Transverse colon (tissue), 4 donors: Measurements from ENCODE around the gene TPRG1L. TPM values are rescaled to one million over a fixed set of nuclear protein-coding genes. Genes with fewer than 3 reads are reported as not detected.

ENCODE experiments used
- DNase-seq: peaks from one replicate; pipeline ENCODE4 v3.0.0-alpha.2; 2019
- H3K27ac ChIP-seq, 4 donors: fragments of 200-600 bp; sonication (generic); 2 replicates each; pipeline ENCODE4 v1.5.1; 2016 to 2018; ENCODE audit warnings: inconsistent platforms in 4 of 4
- H3K27me3 ChIP-seq: fragments of 200-600 bp; sonication (generic); 2 replicates; pipeline ENCODE4 v1.5.1; 2017; ENCODE audit warnings: inconsistent platforms
- H3K36me3 ChIP-seq, 4 donors: fragments of 200-600 bp; sonication (generic); 2 replicates each; pipeline ENCODE4 v1.5.1; 2017 to 2019; ENCODE audit warnings: inconsistent platforms in 4 of 4
- H3K4me1 ChIP-seq, 4 donors: fragments of 200-600 bp; sonication (generic); 2 replicates each; pipeline ENCODE4 v1.5.1; 2017 to 2020; ENCODE audit warnings: inconsistent platforms in 4 of 4
- H3K4me3 ChIP-seq, 4 donors: fragments of 200-600 bp; sonication (generic); 1 replicate in 1 of 4; 2 replicates in 3 of 4; pipeline versions ENCODE4 v1.5.1 to v1.6.1; 2017 to 2019; ENCODE audit warnings: inconsistent platforms in 4 of 4
- H3K9me3 ChIP-seq, 2 donors: fragments of 200-600 bp; sonication (generic); 2 replicates each; pipeline ENCODE4 v1.5.1; 2017 to 2019; ENCODE audit warnings: inconsistent platforms in 2 of 2
- EP300 ChIP-seq: sonication (generic); formaldehyde crosslinking; IDR thresholded peaks from one replicate; pipeline ENCODE4 v1.6.1; 2017; ENCODE audit warnings: antibody characterized with exemption, low read depth
- POLR2A ChIP-seq: fragments of 450-650 bp; IDR thresholded peaks from one replicate; pipeline ENCODE4 v1.6.1; 2016; ENCODE audit warnings: antibody characterized with exemption, mild to moderate bottlenecking, moderate library complexity
- POLR2AphosphoS5 ChIP-seq, 3 donors: sonication (generic); formaldehyde crosslinking; IDR thresholded peaks; one replicate each; pipeline ENCODE4 v1.6.1; 2016; ENCODE audit warnings: antibody characterized with exemption in 3 of 3
- WGBS, 2 donors: methylation state at CpG; one replicate each; pipeline ENCODE4 v1.1.5; 2018; ENCODE audit warnings: low coverage in 1 of 2; 5-methylcytosine and 5-hydroxymethylcytosine counted together
- in situ Hi-C, 4 donors: fragments of 200-750 bp; cut with MboI; loops; one replicate each; pipeline versions ENCODE4 v1.15.0 to v1.15.1; 2017; ENCODE audit warnings: low sequenced_read_pairs in 3 of 4, low pct_ligation_motif_present in 1 of 4, low pct_unique_long_range_greater_than_20kb in 1 of 4
- intact Hi-C: fragments of 100-400 bp; cut with DNase I; formaldehyde crosslinking; loops from one replicate; pipeline ENCODE4 v1.15.1; 2023; ENCODE audit warnings: low total_unique reads
- total RNA-seq, 4 donors: library from RNA; depleted of rRNA; stranded (reverse); fragments of >200 nt; gene quantifications; one replicate each; pipeline ENCODE4 v1.1.0, GENCODE V29; 2016
- TF ChIP-seq, protein P1 (sequence below), 5 experiments: fragments of 200-600 bp in 3 of 5; fragments of 450-650 bp in 2 of 5; sonication (generic) in 3 of 5; IDR thresholded peaks; 1 replicate in 2 of 5; 2 replicates in 3 of 5; pipeline ENCODE4 v1.5.1; 2016 to 2017; ENCODE audit warnings: antibody characterized with exemption in 5 of 5, inconsistent platforms in 3 of 5, mild to moderate bottlenecking in 2 of 5, moderate library complexity in 1 of 5

The TPRG1L gene
- total RNA-seq, 4 donors from 2014 or later = 24.5 to 86.8 (median 56.0) TPM

DNA sequence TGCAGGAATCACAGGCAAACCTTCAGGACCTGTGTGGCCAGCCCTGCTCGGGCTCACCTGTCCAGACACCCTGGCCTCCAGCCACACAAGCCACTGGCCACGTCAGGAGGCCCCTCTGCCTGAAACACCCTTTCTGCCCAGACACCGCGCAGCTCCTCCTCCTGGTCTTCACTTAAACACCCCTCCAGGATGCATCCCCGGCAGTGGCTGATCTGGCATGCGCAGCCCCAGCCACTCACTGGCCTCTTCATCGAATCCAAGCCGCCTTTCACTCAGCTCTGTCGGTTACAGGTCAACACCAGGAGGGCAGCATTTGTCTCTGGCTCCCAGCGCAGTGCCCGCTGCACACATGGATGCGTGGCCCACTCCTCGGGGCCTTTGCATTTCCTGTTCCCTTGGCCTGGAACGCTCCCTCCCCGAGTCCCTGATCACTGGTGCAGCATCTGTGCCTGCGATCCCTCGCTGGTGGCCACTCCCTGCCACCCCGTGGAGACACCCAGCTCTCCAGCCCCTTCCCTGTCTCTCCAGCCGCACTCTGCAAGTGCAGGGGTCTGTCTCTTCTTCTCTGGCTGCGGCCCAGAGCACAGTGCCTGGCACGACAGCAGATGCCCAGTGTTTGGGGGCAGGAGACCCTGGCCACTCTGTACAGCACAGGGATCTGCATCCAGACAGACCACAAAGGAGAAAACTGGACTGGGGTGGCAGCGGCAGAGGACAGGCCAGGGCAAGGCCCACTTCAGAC is 9.4 kb downstream of the TPRG1L start:
- in situ Hi-C loops = no loop called here
- no peak for DNase-seq

DNA sequence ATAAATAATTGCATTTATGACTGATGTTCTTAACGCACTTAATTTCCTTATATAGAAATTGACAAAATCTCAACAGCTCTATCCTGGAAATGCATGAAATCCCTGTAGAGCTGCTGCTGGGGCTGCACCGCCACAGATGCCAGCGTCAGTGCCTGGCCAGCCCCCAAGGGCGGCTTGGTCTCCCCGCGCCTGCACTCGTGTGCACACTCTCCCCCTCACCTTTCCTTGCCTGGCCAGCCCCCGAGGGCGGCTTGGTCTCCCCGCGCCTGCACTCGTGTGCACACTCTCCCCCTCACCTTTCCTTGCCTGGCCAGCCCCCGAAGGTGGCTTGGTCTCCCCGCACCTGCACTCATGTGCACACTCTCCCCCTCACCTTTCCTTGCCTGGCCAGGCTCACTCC is 11.3 kb downstream of the TPRG1L start:
- WGBS, 2 donors = 97 to 100% methylated on average over 3 to 14 of the region's 14 CpGs
- in situ Hi-C loops = no loop called here
- Histone ChIP-seq H3K9me3 (no peaks in the 10 kb centered on the region), H3K36me3 (peaks cover 0 to 43% (median 19%) of the 10 kb centered on the region in 4 donors), H3K27me3 (no peaks in the 10 kb centered on the region), H3K27ac (no peak overlapping the region), H3K4me3 (no peak overlapping the region), H3K4me1 (no peaks in the 10 kb centered on the region)
- intact Hi-C loops = no loop called here
- TF ChIP-seq POLR2A = no peak
- no peak for TF ChIP-seq POLR2AphosphoS5 (IDR thresholded peaks at IDR 0.05)
- TF ChIP-seq EP300 = no peak
- TF ChIP-seq, protein P1, sequence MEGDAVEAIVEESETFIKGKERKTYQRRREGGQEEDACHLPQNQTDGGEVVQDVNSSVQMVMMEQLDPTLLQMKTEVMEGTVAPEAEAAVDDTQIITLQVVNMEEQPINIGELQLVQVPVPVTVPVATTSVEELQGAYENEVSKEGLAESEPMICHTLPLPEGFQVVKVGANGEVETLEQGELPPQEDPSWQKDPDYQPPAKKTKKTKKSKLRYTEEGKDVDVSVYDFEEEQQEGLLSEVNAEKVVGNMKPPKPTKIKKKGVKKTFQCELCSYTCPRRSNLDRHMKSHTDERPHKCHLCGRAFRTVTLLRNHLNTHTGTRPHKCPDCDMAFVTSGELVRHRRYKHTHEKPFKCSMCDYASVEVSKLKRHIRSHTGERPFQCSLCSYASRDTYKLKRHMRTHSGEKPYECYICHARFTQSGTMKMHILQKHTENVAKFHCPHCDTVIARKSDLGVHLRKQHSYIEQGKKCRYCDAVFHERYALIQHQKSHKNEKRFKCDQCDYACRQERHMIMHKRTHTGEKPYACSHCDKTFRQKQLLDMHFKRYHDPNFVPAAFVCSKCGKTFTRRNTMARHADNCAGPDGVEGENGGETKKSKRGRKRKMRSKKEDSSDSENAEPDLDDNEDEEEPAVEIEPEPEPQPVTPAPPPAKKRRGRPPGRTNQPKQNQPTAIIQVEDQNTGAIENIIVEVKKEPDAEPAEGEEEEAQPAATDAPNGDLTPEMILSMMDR (IDR thresholded peaks at IDR 0.05) = no peak
- DNase-seq = no peak

More for the DNA sequence above, 9.4 kb downstream of the TPRG1L start:
- Histone ChIP-seq H3K36me3 (peaks cover 0 to 38% (median 18%) of the 10 kb centered on the region in 4 donors), H3K4me1 (no peaks in the 10 kb centered on the region), H3K9me3 (no peaks in the 10 kb centered on the region), H3K27ac (no peak overlapping the region), H3K4me3 (no peak overlapping the region), H3K27me3 (no peaks in the 10 kb centered on the region)
- intact Hi-C loops = no loop called here
- WGBS, 2 donors = 94% methylated on average over 22 of the region's 22 CpGs; no CpG with 5 or more reads in 1 of the 2 donors
- TF ChIP-seq, protein P1 (IDR thresholded peaks at IDR 0.05) = no peak
- TF ChIP-seq POLR2A (no peak), POLR2AphosphoS5 (IDR thresholded peaks at IDR 0.05) (no peak), EP300 (no peak)

DNA sequence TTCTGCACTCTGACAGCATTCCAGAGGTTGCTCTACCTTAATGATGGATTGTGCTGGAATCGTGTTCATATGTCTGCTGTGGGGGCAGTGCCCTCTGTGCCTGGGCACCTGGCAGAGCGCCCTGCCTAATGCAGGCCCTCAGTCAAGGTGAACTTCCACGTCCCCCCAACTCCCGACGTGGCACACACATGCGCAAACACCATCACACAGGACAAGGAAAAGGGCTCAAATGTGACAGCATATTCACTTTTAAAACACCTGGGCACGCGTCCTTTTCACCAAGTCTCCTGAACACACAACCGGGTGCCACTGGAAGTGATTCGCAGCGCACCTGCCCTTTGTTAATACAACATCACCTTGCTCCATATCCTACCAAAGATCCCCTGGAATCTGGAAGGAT is 11.7 kb downstream of the TPRG1L start:
- no peaks in the 10 kb centered on the region for H3K27me3 ChIP-seq
- in situ Hi-C loops (no loop called here), intact Hi-C loops (no loop called here)
- 97% methylated on average over 11 of the region's 11 CpGs; no CpG with 5 or more reads in 1 of the 2 donors for WGBS, 2 donors
- H3K9me3 ChIP-seq = no peaks in the 10 kb centered on the region
- no peak overlapping the region for H3K4me3 ChIP-seq
- H3K4me1 ChIP-seq = no peaks in the 10 kb centered on the region
- TF ChIP-seq, protein P1 (IDR thresholded peaks at IDR 0.05) = no peak
- TF ChIP-seq EP300 (no peak), POLR2AphosphoS5 (IDR thresholded peaks at IDR 0.05) (no peak), POLR2A (no peak)
- no peak overlapping the region for H3K27ac ChIP-seq
- H3K36me3 ChIP-seq = peaks cover 0 to 43% (median 19%) of the 10 kb centered on the region in 4 donors
- DNase-seq = no peak

DNA sequence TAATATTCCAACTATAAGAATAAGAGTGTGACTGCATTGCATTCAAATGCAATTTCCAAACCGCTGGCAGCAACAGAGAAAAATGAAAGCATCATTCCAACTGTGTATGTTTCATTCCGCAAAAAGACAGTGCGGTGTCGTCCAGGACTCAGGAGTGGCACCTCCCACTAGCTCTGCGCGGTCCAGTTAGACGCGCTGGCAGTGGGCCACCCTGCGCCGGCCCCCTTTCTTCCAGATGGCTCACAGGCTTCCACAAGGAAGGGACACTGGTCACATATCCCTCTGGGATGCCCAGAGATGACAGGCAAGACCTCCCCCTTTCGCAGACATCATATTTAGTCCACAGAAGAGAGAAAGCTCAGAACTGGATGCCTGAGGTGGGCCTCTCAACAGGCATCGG is 13.2 kb downstream of the TPRG1L start:
- no peak overlapping the region for H3K27ac ChIP-seq
- no peaks in the 10 kb centered on the region for H3K9me3 ChIP-seq
- no peak overlapping the region for H3K4me3 ChIP-seq
- H3K36me3 ChIP-seq = peaks cover 0 to 43% (median 19%) of the 10 kb centered on the region in 4 donors
- whole genome bisulfite sequencing, 2 donors = 83 to 86% methylated on average over 3 to 12 of the region's 12 CpGs
- no peaks in the 10 kb centered on the region for H3K27me3 ChIP-seq
- in situ Hi-C loops (no loop called here), intact Hi-C loops (no loop called here)
- DNase-seq = no peak
- H3K4me1 ChIP-seq = no peaks in the 10 kb centered on the region
- no peak for TF ChIP-seq EP300
- TF ChIP-seq, protein P1 (IDR thresholded peaks at IDR 0.05) = no peak
- no peak for TF ChIP-seq POLR2AphosphoS5 (IDR thresholded peaks at IDR 0.05)
- TF ChIP-seq POLR2A = no peak
